Measurements from ENCODE around the gene ERBB2.

Gene ERBB2

GRCh38 chr17:39737206-39737759 is 37.4 kb downstream of the ERBB2 start:
- Mint-ChIP-seq H3K27ac (no peak overlapping the region), H3K4me3 (peak overlapping the region; percentile 51 to 89), H3K4me1 (peaks cover 44% of the 10 kb centered on the region), H3K9me3 (no peaks in the 10 kb centered on the region), H3K27me3 (peaks cover 58% of the 10 kb centered on the region)
- DNase-seq, result no peak
- no peak for ATAC-seq

GRCh38 chr17:39737760-39738567 is 38.1 kb downstream of the ERBB2 start, which contains the start of gene GRB7:
TSS of gene GRB7 (plus strand) at chr17:39737938. CDS start at chr17:39742302, 4,364 bp downstream.
- Mint-ChIP-seq H3K27me3 (peaks cover 58% of the 10 kb centered on the region), H3K4me1 (peaks cover 44% of the 10 kb centered on the region)
- peak; percentile 25 for ATAC-seq

GRCh38 chr17:39738568-39738901 is 38.7 kb downstream of the ERBB2 start:
- DNase-seq, result peak; percentile 34 to 73

More at GRCh38 chr17:39737760-39738567, 38.1 kb downstream of the ERBB2 start, which contains the start of gene GRB7:
- Mint-ChIP-seq H3K4me3 (peak within 1 kb of the TSS; percentile 89 to 93), H3K9me3 (no peaks in the 10 kb centered on the region), H3K27ac (peak within 1 kb of the TSS; percentile 9 to 97)
- DNase-seq, result no peak

GRCh38 chr17:39738983-39739884 is 39.4 kb downstream of the ERBB2 start:
- peak; percentile 38 for ATAC-seq
- H3K4me3 Mint-ChIP-seq, result peak overlapping the region; percentile 89 to 93
- H3K27me3 Mint-ChIP-seq, result peaks cover 58% of the 10 kb centered on the region
- DNase-seq, result no peak
- peaks cover 44% of the 10 kb centered on the region for H3K4me1 Mint-ChIP-seq
- H3K27ac Mint-ChIP-seq, result no peak overlapping the region
- no peaks in the 10 kb centered on the region for H3K9me3 Mint-ChIP-seq

More at GRCh38 chr17:39738568-39738901, 38.7 kb downstream of the ERBB2 start:
- peaks cover 44% of the 10 kb centered on the region for H3K4me1 Mint-ChIP-seq
- peak; percentile 97 for ATAC-seq
- peaks cover 58% of the 10 kb centered on the region for H3K27me3 Mint-ChIP-seq
- peak overlapping the region; percentile 89 to 93 for H3K4me3 Mint-ChIP-seq
- H3K27ac Mint-ChIP-seq, result peak overlapping the region; percentile 9 to 97
- H3K9me3 Mint-ChIP-seq, result no peaks in the 10 kb centered on the region

GRCh38 chr17:39739885-39740356 is 40.1 kb downstream of the ERBB2 start:
- Mint-ChIP-seq H3K27me3 (peaks cover 58% of the 10 kb centered on the region), H3K4me1 (peaks cover 44% of the 10 kb centered on the region), H3K27ac (peak overlapping the region in 1 of 2 donors; percentile 33), H3K4me3 (no peak overlapping the region), H3K9me3 (no peaks in the 10 kb centered on the region)
- no peak for ATAC-seq
- no peak for DNase-seq

GRCh38 chr17:39740357-39741111 is 40.7 kb downstream of the ERBB2 start:
- Mint-ChIP-seq H3K27ac (peak overlapping the region in 1 of 2 donors; percentile 75), H3K4me3 (no peak overlapping the region), H3K27me3 (peaks cover 57% of the 10 kb centered on the region), H3K9me3 (no peaks in the 10 kb centered on the region), H3K4me1 (peaks cover 44% of the 10 kb centered on the region)
- ATAC-seq (no peak), DNase-seq (no peak)

GRCh38 chr17:39742126-39742855 is 42.4 kb downstream of the ERBB2 start:
- no peaks in the 10 kb centered on the region for H3K9me3 Mint-ChIP-seq
- no peak overlapping the region for H3K27ac Mint-ChIP-seq
- ATAC-seq (no peak), DNase-seq (no peak)
- peaks cover 41% of the 10 kb centered on the region for H3K27me3 Mint-ChIP-seq
- peaks cover 39% of the 10 kb centered on the region for H3K4me1 Mint-ChIP-seq
- H3K4me3 Mint-ChIP-seq, result no peak overlapping the region

- H3K9me3 Mint-ChIP-seq, result no peaks in the 10 kb centered on the region
- ATAC-seq (no peak), DNase-seq (no peak)
- no peak overlapping the region for H3K4me3 Mint-ChIP-seq
- H3K27me3 Mint-ChIP-seq, result peaks cover 35% of the 10 kb centered on the region
- peaks cover 33% of the 10 kb centered on the region for H3K4me1 Mint-ChIP-seq
- H3K27ac Mint-ChIP-seq, result no peak overlapping the region
These were observed 43.1 kb downstream of the ERBB2 start for GRCh38 chr17:39742856-39743436.

- DNase-seq (no peak), ATAC-seq (no peak)
- Mint-ChIP-seq H3K4me1 (peaks cover 20% of the 10 kb centered on the region), H3K27ac (no peak overlapping the region), H3K9me3 (no peaks in the 10 kb centered on the region), H3K27me3 (peaks cover 22% of the 10 kb centered on the region), H3K4me3 (no peak overlapping the region)
These were observed 44.4 kb downstream of the ERBB2 start for GRCh38 chr17:39744075-39744835.

- H3K9me3 Mint-ChIP-seq, result no peaks in the 10 kb centered on the region
- DNase-seq (no peak), ATAC-seq (no peak)
- H3K27ac Mint-ChIP-seq, result no peak overlapping the region
- H3K27me3 Mint-ChIP-seq, result peaks cover 18% of the 10 kb centered on the region
- H3K4me3 Mint-ChIP-seq, result no peak overlapping the region
- peaks cover 15% of the 10 kb centered on the region for H3K4me1 Mint-ChIP-seq
These were observed 45.0 kb downstream of the ERBB2 start for GRCh38 chr17:39744836-39745215.

GRCh38 chr17:39745335-39746144 is 45.7 kb downstream of the ERBB2 start:
- DNase-seq, result no peak
- peaks cover 12% of the 10 kb centered on the region for H3K27me3 Mint-ChIP-seq
- H3K4me3 Mint-ChIP-seq, result no peak overlapping the region
- no peak for ATAC-seq
- H3K9me3 Mint-ChIP-seq, result no peaks in the 10 kb centered on the region
- H3K4me1 Mint-ChIP-seq, result peaks cover 8% of the 10 kb centered on the region
- peak overlapping the region in 1 of 2 donors; percentile 64 for H3K27ac Mint-ChIP-seq

GRCh38 chr17:39746145-39746461 is 46.2 kb downstream of the ERBB2 start:
- Mint-ChIP-seq H3K4me3 (no peak overlapping the region), H3K4me1 (peaks cover 4% of the 10 kb centered on the region), H3K27me3 (peaks cover 6% of the 10 kb centered on the region), H3K27ac (no peak overlapping the region), H3K9me3 (no peaks in the 10 kb centered on the region)
- DNase-seq (no peak), ATAC-seq (no peak)

- no peak for ATAC-seq
- peaks cover 18% of the 10 kb centered on the region for H3K4me1 Mint-ChIP-seq
- no peaks in the 10 kb centered on the region for H3K9me3 Mint-ChIP-seq
- no peak overlapping the region for H3K27ac Mint-ChIP-seq
- no peaks in the 10 kb centered on the region for H3K27me3 Mint-ChIP-seq
- no peak overlapping the region for H3K4me3 Mint-ChIP-seq
- no peak for DNase-seq
These were observed 47.9 kb downstream of the ERBB2 start for GRCh38 chr17:39747745-39748144.
